Fibroblast of lung (primary cell): ENCODE results near the gene COP1. TPM values are rescaled to one million over a fixed set of nuclear protein-coding genes. Genes with fewer than 3 reads are reported as not detected.

Experiments used
- DNase-seq, 2 donors: peaks; one replicate each; pipeline versions ENCODE4 v3.0.0 to v3.0.0-alpha.2; 2010; ENCODE audit warnings: low read depth in 2 of 2
- H2AFZ ChIP-seq: 2 replicates; pipeline ENCODE4 v1.5.1; 2012; ENCODE audit warnings: low read length, control low read depth, inconsistent platforms
- H3K27ac ChIP-seq: 2 replicates; pipeline ENCODE4 v1.5.1; 2011; ENCODE audit warnings: low read length, control low read depth; ENCODE audit not compliant: insufficient read depth
- H3K27me3 ChIP-seq: 2 replicates; pipeline ENCODE4 v1.5.1; 2011; ENCODE audit warnings: mild to moderate bottlenecking, low read length; ENCODE audit not compliant: control insufficient read depth, insufficient read depth
- H3K36me3 ChIP-seq: 2 replicates; pipeline ENCODE4 v1.5.1; 2011; ENCODE audit warnings: low read length; ENCODE audit not compliant: control insufficient read depth, insufficient read depth
- H3K4me1 ChIP-seq: 2 replicates; pipeline ENCODE4 v1.5.1; 2011; ENCODE audit warnings: low read length; ENCODE audit not compliant: control insufficient read depth, insufficient read depth; ENCODE audit errors: extremely low read depth
- H3K4me2 ChIP-seq: 2 replicates; pipeline ENCODE4 v1.5.1; 2011; ENCODE audit warnings: low read length, control low read depth; ENCODE audit not compliant: insufficient read depth; ENCODE audit errors: extremely low read depth
- H3K4me3 ChIP-seq, 4 experiments: fragments of 200-600 bp in 1 of 4; sonication (generic) in 1 of 4; replicated peaks in 1 of 4; 2 replicates each; pipeline ENCODE4 v1.5.1; 2011 to 2016; ENCODE audit warnings: low read length in 4 of 4, low read depth in 3 of 4, mild to moderate bottlenecking in 3 of 4, control low read depth in 2 of 4, inconsistent platforms in 1 of 4, mixed read lengths in 1 of 4; ENCODE audit not compliant: insufficient read depth in 1 of 4; ENCODE audit errors: control extremely low read depth in 1 of 4
- H3K79me2 ChIP-seq: 2 replicates; pipeline ENCODE4 v1.5.1; 2012; ENCODE audit warnings: mild to moderate bottlenecking, low read length, inconsistent platforms; ENCODE audit not compliant: control insufficient read depth, insufficient read depth
- H3K9ac ChIP-seq: 2 replicates; pipeline ENCODE4 v1.5.1; 2011; ENCODE audit warnings: mild to moderate bottlenecking, low read length, control low read depth; ENCODE audit not compliant: insufficient read depth
- H3K9me3 ChIP-seq: 2 replicates; pipeline ENCODE4 v1.5.1; 2012; ENCODE audit warnings: low read depth, low read length; ENCODE audit not compliant: control insufficient read depth, insufficient read depth
- H4K20me1 ChIP-seq: 2 replicates; pipeline ENCODE4 v1.5.1; 2011; ENCODE audit warnings: low read length; ENCODE audit not compliant: control insufficient read depth, insufficient read depth; ENCODE audit errors: extremely low read depth
- CTCF ChIP-seq, 2 donors: IDR thresholded peaks in 1 of 2; conservative IDR thresholded peaks in 1 of 2; 1 replicate in 1 of 2; 2 replicates in 1 of 2; pipeline ENCODE4 v1.5.1; 2011 to 2012; ENCODE audit warnings: low read length in 2 of 2, control low read depth in 1 of 2, inconsistent platforms in 1 of 2, low read depth in 1 of 2, mild to moderate bottlenecking in 1 of 2
- EZH2 ChIP-seq: IDR thresholded peaks from 2 replicates; pipeline ENCODE4 v1.5.1; 2012; ENCODE audit warnings: low read length, control low read depth, mild to moderate bottlenecking; ENCODE audit errors: missing control alignments
- polyA plus RNA-seq, 2 donors: library from polyadenylated mRNA; depleted of rRNA in 1 of 2; stranded (reverse) in 1 of 2; unstranded in 1 of 2; fragments of >200 nt; gene quantifications; 2 replicates each; pipeline ENCODE4 v1.2.1, GENCODE V29; 2011 to 2012; ENCODE audit warnings: missing spikeins in 1 of 2
- total RNA-seq: library from RNA; depleted of rRNA; stranded (reverse); fragments of >200 nt; gene quantifications from 2 replicates; pipeline ENCODE4 v1.2.1, GENCODE V29; 2014

The COP1 gene
- total and polyA plus RNA-seq, 2 donors (not counting 1 experiment from before 2014, with no cell fraction given) = 42.0 to 48.1 TPM

GRCh38 chr1:176159993-176160392 lies 47.1 kb downstream of the COP1 start:
- Histone ChIP-seq H3K9me3 (no peaks in the 10 kb centered on the region), H3K27ac (no peak overlapping the region), H4K20me1 (no peaks in the 10 kb centered on the region), H3K4me3 (no peak overlapping the region), H3K36me3 (no peaks in the 10 kb centered on the region), H2AFZ (no peak overlapping the region), H3K79me2 (peaks cover 7% of the 10 kb centered on the region), H3K27me3 (no peaks in the 10 kb centered on the region), H3K4me1 (no peaks in the 10 kb centered on the region), H3K4me2 (no peak overlapping the region), H3K9ac (no peak overlapping the region)
- no peak for DNase-seq
- no peak for TF ChIP-seq EZH2
- TF ChIP-seq CTCF (conservative IDR thresholded peaks at IDR 0.05 in 1 of 2, IDR thresholded peaks at IDR 0.05 in 1 of 2; ENCODE audit: low read depth in 1 of 2, low read length in 2 of 2) = no peak

- Histone ChIP-seq H3K4me2 (no peak overlapping the region), H3K79me2 (peaks cover 7% of the 10 kb centered on the region), H3K9ac (no peak overlapping the region), H2AFZ (no peak overlapping the region), H3K36me3 (no peaks in the 10 kb centered on the region), H3K9me3 (no peaks in the 10 kb centered on the region), H3K27ac (no peak overlapping the region), H3K27me3 (no peaks in the 10 kb centered on the region), H3K4me1 (no peaks in the 10 kb centered on the region), H4K20me1 (no peaks in the 10 kb centered on the region), H3K4me3 (no peak overlapping the region)
- DNase-seq = peak in 1 of 2 donors; percentile 6
- no peak for TF ChIP-seq EZH2
- no peak for TF ChIP-seq CTCF (conservative IDR thresholded peaks at IDR 0.05 in 1 of 2, IDR thresholded peaks at IDR 0.05 in 1 of 2; ENCODE audit: low read depth in 1 of 2, low read length in 2 of 2)
These were observed 49.1 kb downstream of the COP1 start for GRCh38 chr1:176157995-176158394.

GRCh38 chr1:176149939-176150807 lies 56.9 kb downstream of the COP1 start:
- H3K36me3 ChIP-seq = no peaks in the 10 kb centered on the region
- H3K9ac ChIP-seq = no peak overlapping the region
- H3K27ac ChIP-seq = no peak overlapping the region
- H3K4me3 ChIP-seq = no peak overlapping the region
- H3K79me2 ChIP-seq = peaks cover 6% of the 10 kb centered on the region
- TF ChIP-seq EZH2 (no peak), CTCF (conservative IDR thresholded peaks at IDR 0.05 in 1 of 2, IDR thresholded peaks at IDR 0.05 in 1 of 2; ENCODE audit: low read depth in 1 of 2, low read length in 2 of 2) (no peak)
- no peaks in the 10 kb centered on the region for H3K27me3 ChIP-seq
- DNase-seq = no peak
- no peak overlapping the region for H2AFZ ChIP-seq
- H3K9me3 ChIP-seq = no peaks in the 10 kb centered on the region
- no peaks in the 10 kb centered on the region for H3K4me1 ChIP-seq
- H3K4me2 ChIP-seq = no peak overlapping the region
- H4K20me1 ChIP-seq = no peaks in the 10 kb centered on the region
